WTC11 (cell line): Measurements from ENCODE around the gene TCEA2.

Experiments used
- ATF1 ChIP-seq: sonication (generic); formaldehyde crosslinking; IDR thresholded peaks from 2 replicates; pipeline ENCODE4 v1.8.1; 2023; ENCODE audit warnings: mild to moderate bottlenecking, moderate library complexity, missing genetic modification reagents
- ATF3 ChIP-seq: sonication (generic); formaldehyde crosslinking; conservative IDR thresholded peaks from 2 replicates; pipeline ENCODE4 v1.8.1; 2022; ENCODE audit warnings: mild to moderate bottlenecking, missing genetic modification reagents
- CBFB ChIP-seq: sonication (generic); formaldehyde crosslinking; IDR thresholded peaks from 2 replicates; pipeline ENCODE4 v1.8.1; 2022; ENCODE audit warnings: mild to moderate bottlenecking, low read depth, missing genetic modification reagents
- CREB1 ChIP-seq: sonication (generic); formaldehyde crosslinking; IDR thresholded peaks from 2 replicates; pipeline ENCODE4 v1.8.0; 2023; ENCODE audit warnings: mild to moderate bottlenecking, missing genetic modification reagents
- CTCF ChIP-seq: fragments of 200-600 bp; IDR thresholded peaks from 2 replicates; pipeline ENCODE4 v1.8.0; 2022; ENCODE audit warnings: antibody characterized with exemption
- ESRRA ChIP-seq: sonication (generic); formaldehyde crosslinking; IDR thresholded peaks from 2 replicates; pipeline ENCODE4 v1.8.1; 2022; ENCODE audit warnings: mild to moderate bottlenecking, missing genetic modification reagents, borderline replicate concordance
- MAX ChIP-seq: sonication (generic); formaldehyde crosslinking; IDR thresholded peaks from 2 replicates; pipeline ENCODE4 v1.8.0; 2022; ENCODE audit warnings: mild to moderate bottlenecking, missing genetic modification reagents
- NR1H2 ChIP-seq: sonication (generic); formaldehyde crosslinking; IDR thresholded peaks from 2 replicates; pipeline ENCODE4 v1.9.0; 2021; ENCODE audit warnings: mild to moderate bottlenecking, moderate library complexity, missing genetic modification reagents
- TF ChIP-seq, protein P1 (sequence below): sonication (generic); formaldehyde crosslinking; IDR thresholded peaks from 2 replicates; pipeline ENCODE4 v1.8.1; 2023; ENCODE audit warnings: mild to moderate bottlenecking, moderate library complexity, missing genetic modification reagents

DNA sequence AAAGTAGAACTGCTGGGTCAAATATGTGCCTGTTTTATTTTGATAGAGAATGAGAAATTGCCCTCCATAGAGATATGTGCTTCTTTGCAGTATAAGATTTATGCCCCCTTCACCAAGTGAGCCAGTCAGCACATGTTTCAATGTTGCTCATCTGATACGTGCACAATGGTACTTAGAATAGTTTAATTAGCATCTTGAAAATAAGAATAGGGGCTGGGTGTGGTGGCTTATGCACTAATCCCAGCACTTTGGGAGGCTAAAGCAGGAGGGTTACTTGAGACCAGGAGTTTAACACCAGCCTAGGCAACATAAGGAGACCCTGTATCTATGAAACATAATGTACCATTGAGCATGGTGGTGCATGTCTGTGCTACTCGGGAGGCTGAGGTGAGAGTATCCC, 47.4 kb upstream of the TCEA2 start:
- TF ChIP-seq MAX (CRISPR knock-in tag) (no peak), ESRRA (CRISPR knock-in tag) (no peak), CBFB (no peak), ATF3 (CRISPR knock-in tag) (no peak), CTCF (no peak), NR1H2 (CRISPR knock-in tag) (no peak), CREB1 (CRISPR knock-in tag) (no peak), ATF1 (CRISPR knock-in tag) (no peak)
- TF ChIP-seq, protein P1, sequence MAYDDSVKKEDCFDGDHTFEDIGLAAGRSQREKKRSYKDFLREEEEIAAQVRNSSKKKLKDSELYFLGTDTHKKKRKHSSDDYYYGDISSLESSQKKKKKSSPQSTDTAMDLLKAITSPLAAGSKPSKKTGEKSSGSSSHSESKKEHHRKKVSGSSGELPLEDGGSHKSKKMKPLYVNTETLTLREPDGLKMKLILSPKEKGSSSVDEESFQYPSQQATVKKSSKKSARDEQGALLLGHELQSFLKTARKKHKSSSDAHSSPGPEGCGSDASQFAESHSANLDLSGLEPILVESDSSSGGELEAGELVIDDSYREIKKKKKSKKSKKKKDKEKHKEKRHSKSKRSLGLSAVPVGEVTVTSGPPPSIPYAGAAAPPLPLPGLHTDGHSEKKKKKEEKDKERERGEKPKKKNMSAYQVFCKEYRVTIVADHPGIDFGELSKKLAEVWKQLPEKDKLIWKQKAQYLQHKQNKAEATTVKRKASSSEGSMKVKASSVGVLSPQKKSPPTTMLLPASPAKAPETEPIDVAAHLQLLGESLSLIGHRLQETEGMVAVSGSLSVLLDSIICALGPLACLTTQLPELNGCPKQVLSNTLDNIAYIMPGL (CRISPR knock-in tag), result no peak
